ENCODE data around the gene SETD1A.

SETD1A gene

DNA sequence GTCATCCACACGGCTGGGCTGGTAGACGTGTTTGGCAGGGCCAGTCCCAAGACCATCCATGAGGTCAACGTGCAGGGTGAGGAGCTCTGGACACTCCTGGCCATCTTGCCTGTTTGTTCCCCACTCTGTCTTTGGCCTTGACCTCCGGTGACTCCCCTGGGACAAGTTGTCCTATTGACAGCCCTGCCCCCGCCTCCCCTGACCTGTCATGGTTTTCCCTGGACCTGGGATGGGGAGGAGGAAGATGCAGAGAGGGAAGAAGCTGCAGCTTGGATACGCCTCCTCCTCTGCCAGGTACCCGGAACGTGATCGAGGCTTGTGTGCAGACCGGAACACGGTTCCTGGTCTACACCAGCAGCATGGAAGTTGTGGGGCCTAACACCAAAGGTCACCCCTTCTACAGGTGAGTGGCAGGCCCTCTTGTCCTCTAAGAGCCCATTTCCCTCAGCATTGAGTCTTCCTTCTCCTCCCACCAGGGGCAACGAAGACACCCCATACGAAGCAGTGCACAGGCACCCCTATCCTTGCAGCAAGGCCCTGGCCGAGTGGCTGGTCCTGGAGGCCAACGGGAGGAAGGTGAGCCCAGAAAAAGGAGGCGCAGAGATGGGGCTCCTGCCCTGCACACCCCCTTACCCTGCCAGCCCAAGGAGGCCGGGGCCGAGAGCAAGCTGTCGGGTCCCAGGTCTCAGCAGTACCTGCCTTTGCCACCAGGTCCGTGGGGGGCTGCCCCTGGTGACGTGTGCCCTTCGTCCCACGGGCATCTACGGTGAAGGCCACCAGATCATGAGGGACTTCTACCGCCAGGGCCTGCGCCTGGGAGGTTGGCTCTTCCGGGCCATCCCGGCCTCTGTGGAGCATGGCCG, 28.8 kb downstream of the SETD1A start:
- H3K27me3 ChIP-seq (ENCODE audit: control insufficient read depth in 1 of 2, insufficient read depth in 2 of 2, low read length in 2 of 2): no peaks in the 10 kb centered on the region
- H3K4me3 ChIP-seq (ENCODE audit: low read depth in 1 of 2, low read length in 2 of 2): peak overlapping the region in 1 of 2 donors; percentile 79
- H3K4me1 ChIP-seq (ENCODE audit: insufficient read depth, low read length): peaks cover 14% of the 10 kb centered on the region
- no peaks in the 10 kb centered on the region for H3K9me3 ChIP-seq (ENCODE audit: low read length)
- H3K36me3 ChIP-seq (ENCODE audit: insufficient read depth, low read length): peaks cover 12% of the 10 kb centered on the region
- no peak overlapping the region for H3K27ac ChIP-seq (ENCODE audit: low read depth, low read length)
- no peak overlapping the region for H3K9ac ChIP-seq (ENCODE audit: low read length)

GRCh38 chr16:30987581-30988190, 30.1 kb downstream of the SETD1A start:
- Histone ChIP-seq H3K4me1 (ENCODE audit: insufficient read depth, low read length) (peaks cover 14% of the 10 kb centered on the region), H3K27me3 (ENCODE audit: control insufficient read depth in 1 of 2, insufficient read depth in 2 of 2, low read length in 2 of 2) (no peaks in the 10 kb centered on the region), H3K4me3 (ENCODE audit: low read depth in 1 of 2, low read length in 2 of 2) (no peak overlapping the region), H3K36me3 (ENCODE audit: insufficient read depth, low read length) (peaks cover 5% of the 10 kb centered on the region), H3K9me3 (ENCODE audit: low read length) (no peaks in the 10 kb centered on the region), H3K9ac (ENCODE audit: low read length) (no peak overlapping the region), H3K27ac (ENCODE audit: low read depth, low read length) (no peak overlapping the region)

DNA sequence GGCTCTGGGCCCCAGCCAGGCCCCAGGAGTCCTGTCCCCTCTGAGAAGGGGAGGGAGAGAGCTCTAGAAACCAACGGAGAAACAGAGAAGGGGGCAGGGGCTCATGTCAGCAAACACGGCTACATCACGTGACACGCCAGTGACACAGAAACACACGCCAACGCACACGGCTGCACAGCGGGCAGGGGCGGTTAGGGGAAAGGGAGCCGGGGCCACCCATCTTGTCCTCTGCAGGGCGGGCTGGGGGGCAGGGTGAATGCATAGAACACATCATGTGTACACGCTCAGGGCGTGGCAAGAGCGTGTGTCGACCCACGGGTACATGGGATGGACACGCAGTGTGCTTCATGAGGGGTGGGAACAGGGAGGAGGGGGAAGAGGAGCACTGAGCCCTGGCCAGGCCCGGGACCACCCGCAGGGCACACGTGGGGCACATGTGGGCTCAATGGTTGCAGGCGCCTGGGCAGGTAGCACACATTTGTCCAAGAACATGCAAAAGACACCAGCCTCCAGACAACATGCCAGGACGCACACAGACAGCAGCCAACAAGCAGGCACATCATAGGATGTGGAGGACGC, 32.0 kb downstream of the SETD1A start:
- Histone ChIP-seq H3K9ac (ENCODE audit: low read length) (no peak overlapping the region), H3K36me3 (ENCODE audit: insufficient read depth, low read length) (peaks cover 5% of the 10 kb centered on the region)

GRCh38 chr16:30990105-30990504, 32.6 kb downstream of the SETD1A start:
- Histone ChIP-seq H3K27me3 (ENCODE audit: control insufficient read depth in 1 of 2, insufficient read depth in 2 of 2, low read length in 2 of 2) (no peaks in the 10 kb centered on the region), H3K27ac (ENCODE audit: low read depth, low read length) (no peak overlapping the region), H3K9ac (ENCODE audit: low read length) (no peak overlapping the region), H3K36me3 (ENCODE audit: insufficient read depth, low read length) (peaks cover 5% of the 10 kb centered on the region), H3K9me3 (ENCODE audit: low read length) (no peaks in the 10 kb centered on the region), H3K4me3 (ENCODE audit: low read depth in 1 of 2, low read length in 2 of 2) (no peak overlapping the region), H3K4me1 (ENCODE audit: insufficient read depth, low read length) (peaks cover 14% of the 10 kb centered on the region)

More for the DNA sequence above, 32.0 kb downstream of the SETD1A start:
- peaks cover 14% of the 10 kb centered on the region for H3K4me1 ChIP-seq (ENCODE audit: insufficient read depth, low read length)
- no peaks in the 10 kb centered on the region for H3K9me3 ChIP-seq (ENCODE audit: low read length)
- no peak overlapping the region for H3K27ac ChIP-seq (ENCODE audit: low read depth, low read length)
- no peaks in the 10 kb centered on the region for H3K27me3 ChIP-seq (ENCODE audit: control insufficient read depth in 1 of 2, insufficient read depth in 2 of 2, low read length in 2 of 2)
- H3K4me3 ChIP-seq (ENCODE audit: low read depth in 1 of 2, low read length in 2 of 2): no peak overlapping the region

DNA sequence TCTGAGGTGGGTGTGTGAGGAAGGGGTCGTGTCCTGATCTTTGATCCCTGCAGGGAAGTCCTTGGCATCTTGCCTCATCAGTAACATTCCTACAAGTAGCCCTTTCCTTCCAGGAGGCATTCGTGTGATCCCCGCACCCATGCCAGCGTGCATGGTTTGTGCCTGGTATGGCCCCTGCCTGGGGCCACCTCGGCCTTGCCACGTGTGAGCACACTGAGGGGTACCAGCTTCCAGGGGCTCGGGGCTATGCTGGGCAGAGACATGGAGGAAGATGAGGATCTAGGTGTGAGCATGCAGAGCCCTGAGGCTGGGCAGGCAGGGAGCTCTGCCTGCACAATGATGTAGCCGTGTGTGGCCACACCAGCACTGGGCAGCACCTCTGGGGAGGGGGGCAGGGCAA, 33.5 kb downstream of the SETD1A start:
- no peaks in the 10 kb centered on the region for H3K27me3 ChIP-seq (ENCODE audit: control insufficient read depth in 1 of 2, insufficient read depth in 2 of 2, low read length in 2 of 2)
- no peak overlapping the region for H3K9ac ChIP-seq (ENCODE audit: low read length)
- no peak overlapping the region for H3K27ac ChIP-seq (ENCODE audit: low read depth, low read length)
- H3K4me3 ChIP-seq (ENCODE audit: low read depth in 1 of 2, low read length in 2 of 2): no peak overlapping the region
- peaks cover 5% of the 10 kb centered on the region for H3K36me3 ChIP-seq (ENCODE audit: insufficient read depth, low read length)
- peaks cover 5% of the 10 kb centered on the region for H3K4me1 ChIP-seq (ENCODE audit: insufficient read depth, low read length)
- H3K9me3 ChIP-seq (ENCODE audit: low read length): no peaks in the 10 kb centered on the region

GRCh38 chr16:30992276-30992780, 34.8 kb downstream of the SETD1A start:
- H3K9ac ChIP-seq (ENCODE audit: low read length): no peak overlapping the region
- no peak overlapping the region for H3K27ac ChIP-seq (ENCODE audit: low read depth, low read length)
- no peaks in the 10 kb centered on the region for H3K36me3 ChIP-seq (ENCODE audit: insufficient read depth, low read length)
- peaks cover under 1% of the 10 kb centered on the region for H3K4me1 ChIP-seq (ENCODE audit: insufficient read depth, low read length)
- no peaks in the 10 kb centered on the region for H3K27me3 ChIP-seq (ENCODE audit: control insufficient read depth in 1 of 2, insufficient read depth in 2 of 2, low read length in 2 of 2)
- no peaks in the 10 kb centered on the region for H3K9me3 ChIP-seq (ENCODE audit: low read length)
- no peak overlapping the region for H3K4me3 ChIP-seq (ENCODE audit: low read depth in 1 of 2, low read length in 2 of 2)

DNA sequence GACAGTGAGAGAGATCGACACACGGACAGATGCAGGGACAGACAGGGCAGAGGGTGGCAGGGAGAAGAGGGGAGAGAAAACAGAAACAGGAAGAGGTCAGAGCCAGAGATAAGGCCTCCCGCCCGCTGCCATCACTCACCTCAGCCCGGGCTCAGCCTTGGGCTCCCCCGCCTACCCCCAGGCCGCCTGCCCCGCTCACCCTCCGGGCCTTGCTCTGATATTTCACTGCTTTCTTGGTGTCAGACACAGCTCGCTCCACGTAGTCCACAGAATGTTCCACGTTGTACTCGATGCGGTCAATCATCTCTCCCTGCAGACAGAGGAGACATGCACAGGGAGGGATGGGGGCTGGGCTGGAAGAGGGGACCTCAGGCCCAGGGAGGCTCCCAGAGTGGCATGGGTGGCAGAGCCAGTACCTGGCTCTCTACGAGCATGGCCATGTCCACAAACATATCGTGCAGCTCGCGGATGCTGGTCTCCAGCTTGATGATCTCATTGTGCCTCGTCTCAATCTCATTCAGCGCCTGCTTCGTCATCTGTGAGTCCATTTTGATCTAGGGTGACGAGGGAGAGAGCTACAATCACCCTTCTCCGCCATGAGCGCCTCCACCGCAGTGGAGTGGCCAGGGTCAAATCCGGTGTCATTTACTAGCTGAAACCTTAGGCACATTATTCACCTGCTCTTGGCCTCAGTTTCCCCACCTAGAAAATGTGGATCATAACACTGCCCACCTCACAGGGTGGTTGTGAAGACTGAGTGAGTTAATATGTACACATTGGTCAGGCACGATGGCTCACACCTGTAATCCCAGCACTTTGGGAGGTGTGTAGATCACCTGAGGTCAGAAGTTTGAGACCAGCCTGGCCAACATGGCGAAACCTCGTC, 35.6 kb downstream of the SETD1A start:
- H3K27ac ChIP-seq (ENCODE audit: low read depth, low read length): no peak overlapping the region
- no peaks in the 10 kb centered on the region for H3K27me3 ChIP-seq (ENCODE audit: control insufficient read depth in 1 of 2, insufficient read depth in 2 of 2, low read length in 2 of 2)
- H3K9ac ChIP-seq (ENCODE audit: low read length): no peak overlapping the region
- no peaks in the 10 kb centered on the region for H3K36me3 ChIP-seq (ENCODE audit: insufficient read depth, low read length)
- peaks cover 4% of the 10 kb centered on the region for H3K4me1 ChIP-seq (ENCODE audit: insufficient read depth, low read length)
- H3K9me3 ChIP-seq (ENCODE audit: low read length): no peaks in the 10 kb centered on the region
- no peak overlapping the region for H3K4me3 ChIP-seq (ENCODE audit: low read depth in 1 of 2, low read length in 2 of 2)

- H3K27me3 ChIP-seq (ENCODE audit: control insufficient read depth in 1 of 2, insufficient read depth in 2 of 2, low read length in 2 of 2): no peaks in the 10 kb centered on the region
- H3K9ac ChIP-seq (ENCODE audit: low read length): peak overlapping the region; percentile 74
- H3K9me3 ChIP-seq (ENCODE audit: low read length): no peaks in the 10 kb centered on the region
- peak overlapping the region in 1 of 2 donors; percentile 82 for H3K4me3 ChIP-seq (ENCODE audit: low read depth in 1 of 2, low read length in 2 of 2)
- no peaks in the 10 kb centered on the region for H3K36me3 ChIP-seq (ENCODE audit: insufficient read depth, low read length)
- peak overlapping the region; percentile 59 for H3K27ac ChIP-seq (ENCODE audit: low read depth, low read length)
- peaks cover 4% of the 10 kb centered on the region for H3K4me1 ChIP-seq (ENCODE audit: insufficient read depth, low read length)
Measured at GRCh38 chr16:30995927-30996323, 38.4 kb downstream of the SETD1A start.

- Histone ChIP-seq H3K4me3 (ENCODE audit: low read depth in 1 of 2, low read length in 2 of 2) (peak overlapping the region; percentile 71 to 82), H3K36me3 (ENCODE audit: insufficient read depth, low read length) (no peaks in the 10 kb centered on the region), H3K9ac (ENCODE audit: low read length) (peak overlapping the region; percentile 74), H3K4me1 (ENCODE audit: insufficient read depth, low read length) (peaks cover 4% of the 10 kb centered on the region), H3K27ac (ENCODE audit: low read depth, low read length) (peak overlapping the region; percentile 59), H3K27me3 (ENCODE audit: control insufficient read depth in 1 of 2, insufficient read depth in 2 of 2, low read length in 2 of 2) (no peaks in the 10 kb centered on the region), H3K9me3 (ENCODE audit: low read length) (no peaks in the 10 kb centered on the region)
Measured at GRCh38 chr16:30996324-30996984, 38.9 kb downstream of the SETD1A start.

DNA sequence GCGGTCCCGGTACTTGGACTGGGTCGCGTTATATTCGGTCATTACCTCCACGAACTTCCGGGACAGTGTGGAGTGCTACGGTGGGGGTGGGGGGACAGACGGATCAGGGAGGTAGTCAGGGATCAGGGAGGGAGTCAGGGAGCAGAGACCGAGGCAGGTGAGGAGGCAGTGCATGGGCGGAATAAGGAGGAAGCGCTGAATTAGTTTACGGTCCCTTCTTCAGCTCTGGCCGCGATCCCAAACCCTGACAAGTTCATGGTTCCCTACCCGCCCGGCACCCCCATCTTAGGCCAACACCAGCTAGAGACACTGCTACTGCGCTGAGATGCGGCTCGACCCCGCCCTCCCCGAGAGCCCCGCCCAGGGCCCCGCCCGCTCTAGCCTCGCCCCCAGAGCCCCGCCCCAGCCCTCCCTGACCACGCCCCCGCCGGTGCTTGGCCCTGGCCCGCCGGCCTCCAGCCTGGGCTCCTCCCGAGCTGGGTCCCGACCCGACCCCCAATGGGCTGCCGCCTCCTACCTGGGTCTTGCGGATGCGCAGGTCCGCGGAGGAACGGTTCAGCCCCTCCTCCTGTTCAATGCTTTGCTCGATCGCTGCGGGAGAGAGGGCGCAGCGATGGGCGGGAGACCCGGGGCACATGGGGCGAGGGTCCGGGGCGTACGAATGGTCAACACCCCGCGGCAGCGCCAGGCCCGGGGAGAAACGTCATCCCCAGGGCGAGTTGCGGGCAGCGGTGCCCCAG, 39.6 kb downstream of the SETD1A start:
- Histone ChIP-seq H3K9me3 (ENCODE audit: low read length) (no peaks in the 10 kb centered on the region), H3K9ac (ENCODE audit: low read length) (peak overlapping the region; percentile 74), H3K27ac (ENCODE audit: low read depth, low read length) (peak overlapping the region; percentile 74), H3K4me1 (ENCODE audit: insufficient read depth, low read length) (peaks cover 4% of the 10 kb centered on the region), H3K36me3 (ENCODE audit: insufficient read depth, low read length) (no peaks in the 10 kb centered on the region), H3K4me3 (ENCODE audit: low read depth in 1 of 2, low read length in 2 of 2) (peak overlapping the region; percentile 71 to 82), H3K27me3 (ENCODE audit: control insufficient read depth in 1 of 2, insufficient read depth in 2 of 2, low read length in 2 of 2) (no peaks in the 10 kb centered on the region)
